Erythroblast (primary cell): Measurements from ENCODE around the gene FUT7.
A peak's percentile ranks its signal among the peaks of the same experiment; 100 is the strongest.

Experiments
- DNase-seq, 2 experiments: peaks; one replicate each; lab custom pipeline; 2025; lab: John Stamatoyannopoulos, UW
- GATA1 ChIP-seq: IDR thresholded peaks from 2 replicates; pipeline ENCODE4 v1.6.1; 2011; ENCODE audit warnings: low read depth, mild to moderate bottlenecking, control low read depth, low read length, moderate library complexity
- POLR2A ChIP-seq: IDR thresholded peaks from 2 replicates; pipeline ENCODE4 v1.6.1; 2011; ENCODE audit warnings: mild to moderate bottlenecking, low read length

The FUT7 gene

DNA sequence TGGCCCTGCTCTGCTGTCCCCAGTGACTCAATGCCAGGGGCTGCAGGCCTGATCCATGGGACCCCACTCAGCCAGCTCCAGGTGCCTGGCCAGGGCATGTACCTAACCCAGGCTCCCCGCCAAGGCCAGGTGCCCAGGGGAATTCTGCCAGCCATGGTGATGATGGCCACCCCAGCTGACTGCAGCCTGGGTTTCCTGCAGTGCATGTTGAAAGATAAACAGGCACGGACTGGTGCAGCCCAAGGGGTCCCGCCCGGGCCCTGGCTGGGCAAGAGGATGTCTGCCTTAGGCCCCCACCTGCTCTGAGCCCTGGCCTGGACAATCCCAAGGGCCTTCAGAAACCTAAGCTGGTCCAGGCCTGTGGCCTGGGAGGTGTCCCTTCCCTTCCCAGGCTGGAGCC lies 5.1 kb downstream of the FUT7 start:
- no peak for DNase-seq
- no peak for TF ChIP-seq GATA1
- no peak for TF ChIP-seq POLR2A

GRCh38 chr9:137026384-137026783 lies 5.5 kb downstream of the FUT7 start:
- no peak for DNase-seq
- TF ChIP-seq GATA1 (no peak), POLR2A (no peak)

- TF ChIP-seq POLR2A: no peak
- no peak for TF ChIP-seq GATA1
- DNase-seq: no peak
These were observed 6.3 kb downstream of the FUT7 start for GRCh38 chr9:137025517-137025966.

DNA sequence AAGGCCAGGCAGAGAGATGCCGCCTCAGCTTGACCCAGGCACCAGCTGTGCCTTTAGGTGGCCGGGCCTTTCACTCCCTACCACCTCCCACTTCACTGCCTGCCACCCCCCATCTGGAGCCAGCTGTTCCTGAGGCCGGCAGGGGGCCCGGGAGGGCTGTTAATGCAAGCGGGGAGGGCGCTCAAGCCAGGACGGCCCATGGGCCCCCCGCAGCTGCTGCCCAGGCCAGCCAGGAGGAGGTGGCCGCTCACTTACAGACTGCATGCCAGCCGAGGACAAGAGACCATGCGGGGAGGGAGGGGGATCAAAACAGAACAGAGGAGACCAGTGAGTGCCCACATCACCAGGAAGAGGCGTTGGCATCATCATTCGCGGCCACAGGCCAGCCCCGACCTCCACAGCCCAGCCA lies 8.3 kb downstream of the FUT7 start:
- DNase-seq: no peak
- no peak for TF ChIP-seq GATA1
- TF ChIP-seq POLR2A: no peak

- no peak for DNase-seq
- TF ChIP-seq POLR2A: no peak
- TF ChIP-seq GATA1: no peak
These were observed 8.7 kb downstream of the FUT7 start for GRCh38 chr9:137023157-137023556.

GRCh38 chr9:137022662-137023008 lies 9.3 kb downstream of the FUT7 start:
- no peak for DNase-seq
- TF ChIP-seq GATA1 (no peak), POLR2A (no peak)

DNA sequence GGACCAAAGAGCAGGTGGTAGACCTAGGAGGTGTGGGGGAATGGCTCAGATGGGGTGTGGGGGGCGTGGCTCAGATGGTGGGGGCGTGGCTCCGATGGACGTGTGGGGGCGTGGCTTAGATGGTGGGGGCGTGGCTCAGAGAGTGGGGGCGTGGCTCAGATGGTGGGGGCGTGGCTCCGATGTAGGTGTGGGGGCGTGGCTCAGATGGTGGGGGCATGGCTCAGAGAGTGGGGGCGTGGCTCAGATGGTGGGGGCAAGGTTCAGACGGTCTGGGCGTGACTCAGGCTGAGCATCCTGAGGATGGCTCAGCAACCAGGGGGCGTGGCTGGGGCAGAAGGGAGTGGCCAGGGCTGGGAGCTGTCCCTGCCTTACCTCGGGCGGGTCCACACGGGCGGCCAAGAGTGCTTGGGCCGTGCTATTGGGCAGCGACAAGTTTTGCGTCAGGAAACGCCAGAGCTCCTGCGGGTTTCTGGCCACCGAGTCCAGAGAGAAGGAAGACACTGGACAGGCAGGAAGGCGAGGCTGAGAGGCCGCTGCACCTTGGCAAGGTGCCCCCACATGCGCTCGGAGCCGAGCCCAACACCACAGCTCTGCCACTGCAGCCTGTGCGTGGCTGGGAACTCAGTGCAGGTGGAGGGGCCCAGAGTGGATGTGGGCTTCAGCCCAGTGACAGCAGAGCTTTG lies 9.8 kb downstream of the FUT7 start:
- peak; percentile 83 to 89 for DNase-seq
- TF ChIP-seq GATA1: no peak
- no peak for TF ChIP-seq POLR2A

- TF ChIP-seq GATA1 (no peak), POLR2A (no peak)
- DNase-seq: no peak
These were observed 10.3 kb downstream of the FUT7 start for GRCh38 chr9:137021568-137021978.

- DNase-seq: no peak
- TF ChIP-seq POLR2A (no peak), GATA1 (no peak)
These were observed 10.9 kb downstream of the FUT7 start for GRCh38 chr9:137020771-137021567.

- no peak for DNase-seq
- TF ChIP-seq POLR2A (no peak), GATA1 (no peak)
These were observed 11.8 kb downstream of the FUT7 start for GRCh38 chr9:137019891-137020683.

GRCh38 chr9:137018761-137019559 lies 12.9 kb downstream of the FUT7 start:
- TF ChIP-seq POLR2A (no peak), GATA1 (no peak)
- no peak for DNase-seq

- no peak for DNase-seq
- TF ChIP-seq GATA1 (no peak), POLR2A (no peak)
These were observed 13.9 kb downstream of the FUT7 start for GRCh38 chr9:137017791-137018497.
